WERI-Rb-1 (cell line): ENCODE results near the gene SMYD4.

Source experiments
- DNase-seq: peaks from one replicate; pipeline ENCODE4 v3.0.0-alpha.2; 2020
- H3K27ac ChIP-seq: fragments of 250-450 bp; sonication (Bioruptor Pico); 2 replicates; pipeline ENCODE4 v1.5.1; 2020; ENCODE audit warnings: mild to moderate bottlenecking, moderate library complexity
- H3K27me3 ChIP-seq: fragments of 250-450 bp; sonication (Bioruptor Pico); 2 replicates; pipeline ENCODE4 v1.5.1; 2021; ENCODE audit warnings: mild to moderate bottlenecking, low read depth, moderate library complexity; ENCODE audit not compliant: insufficient read depth, severe bottlenecking
- H3K36me3 ChIP-seq: fragments of 250-450 bp; sonication (Bioruptor Pico); 2 replicates; pipeline ENCODE4 v1.5.1; 2020; ENCODE audit warnings: mild to moderate bottlenecking, moderate library complexity
- H3K4me3 ChIP-seq: 2 replicates; pipeline ENCODE4 v1.5.1; 2011; ENCODE audit warnings: low read depth, mild to moderate bottlenecking, control low read depth, low read length
- H3K9me3 ChIP-seq: fragments of 250-450 bp; sonication (Bioruptor Pico); 2 replicates; pipeline ENCODE4 v1.5.1; 2021; ENCODE audit warnings: mild to moderate bottlenecking, moderate library complexity; ENCODE audit not compliant: severe bottlenecking
- CTCF ChIP-seq: IDR thresholded peaks from 2 replicates; pipeline ENCODE4 v1.5.1; 2011; ENCODE audit warnings: low read depth, mild to moderate bottlenecking, control low read depth, inconsistent platforms, low read length

SMYD4 gene

GRCh38 chr17:1754430-1755112 is 75.1 kb downstream of the SMYD4 start:
- no peak overlapping the region for H3K4me3 ChIP-seq
- no peak for DNase-seq
- H3K27me3 ChIP-seq = no peaks in the 10 kb centered on the region
- H3K36me3 ChIP-seq = no peaks in the 10 kb centered on the region
- H3K9me3 ChIP-seq = no peaks in the 10 kb centered on the region
- no peak overlapping the region for H3K27ac ChIP-seq
- no peak for TF ChIP-seq CTCF

- Histone ChIP-seq H3K27ac (no peak overlapping the region), H3K27me3 (no peaks in the 10 kb centered on the region), H3K36me3 (no peaks in the 10 kb centered on the region), H3K4me3 (no peak overlapping the region), H3K9me3 (no peaks in the 10 kb centered on the region)
- TF ChIP-seq CTCF = no peak
- no peak for DNase-seq
These were observed 75.8 kb downstream of the SMYD4 start for GRCh38 chr17:1753767-1754429.

- Histone ChIP-seq H3K9me3 (no peaks in the 10 kb centered on the region), H3K27me3 (no peaks in the 10 kb centered on the region), H3K4me3 (no peak overlapping the region), H3K36me3 (no peaks in the 10 kb centered on the region), H3K27ac (no peak overlapping the region)
- DNase-seq = no peak
- TF ChIP-seq CTCF = no peak
These were observed 77.1 kb downstream of the SMYD4 start for GRCh38 chr17:1752425-1753262.

- H3K27me3 ChIP-seq = no peaks in the 10 kb centered on the region
- no peak overlapping the region for H3K4me3 ChIP-seq
- H3K36me3 ChIP-seq = no peaks in the 10 kb centered on the region
- H3K9me3 ChIP-seq = no peaks in the 10 kb centered on the region
- no peak overlapping the region for H3K27ac ChIP-seq
- DNase-seq = no peak
- no peak for TF ChIP-seq CTCF
These were observed 79.1 kb downstream of the SMYD4 start for GRCh38 chr17:1750628-1751027.

- peak overlapping the region; percentile 53 for H3K27ac ChIP-seq
- DNase-seq = peak; percentile 79
- H3K4me3 ChIP-seq = no peak overlapping the region
- no peak for TF ChIP-seq CTCF
- H3K36me3 ChIP-seq = no peaks in the 10 kb centered on the region
- no peaks in the 10 kb centered on the region for H3K27me3 ChIP-seq
- H3K9me3 ChIP-seq = no peaks in the 10 kb centered on the region
These were observed 82.6 kb downstream of the SMYD4 start for GRCh38 chr17:1746975-1747543.
